Measurements from ENCODE around the gene NCOA7.

DNA sequence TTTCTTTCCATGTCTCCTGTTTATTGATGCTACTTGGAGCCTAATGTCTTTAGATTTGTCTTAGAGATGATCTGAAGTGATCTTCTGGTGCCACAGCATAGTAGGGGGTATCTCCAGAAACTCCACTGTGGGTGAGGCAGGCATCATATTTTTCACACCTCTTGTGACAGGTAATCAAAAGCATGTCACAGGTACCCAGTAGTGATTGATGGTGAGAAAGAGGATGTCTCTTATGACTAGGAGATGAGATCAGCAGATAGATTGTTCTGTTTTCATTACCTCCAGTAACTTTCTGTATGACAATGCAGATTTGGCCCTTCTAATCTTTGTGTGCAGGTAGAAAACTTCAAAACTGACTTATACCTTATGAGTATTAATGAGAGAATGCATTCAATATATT is 13.5 kb downstream of the NCOA7 start:
- TF ChIP-seq, protein P1, sequence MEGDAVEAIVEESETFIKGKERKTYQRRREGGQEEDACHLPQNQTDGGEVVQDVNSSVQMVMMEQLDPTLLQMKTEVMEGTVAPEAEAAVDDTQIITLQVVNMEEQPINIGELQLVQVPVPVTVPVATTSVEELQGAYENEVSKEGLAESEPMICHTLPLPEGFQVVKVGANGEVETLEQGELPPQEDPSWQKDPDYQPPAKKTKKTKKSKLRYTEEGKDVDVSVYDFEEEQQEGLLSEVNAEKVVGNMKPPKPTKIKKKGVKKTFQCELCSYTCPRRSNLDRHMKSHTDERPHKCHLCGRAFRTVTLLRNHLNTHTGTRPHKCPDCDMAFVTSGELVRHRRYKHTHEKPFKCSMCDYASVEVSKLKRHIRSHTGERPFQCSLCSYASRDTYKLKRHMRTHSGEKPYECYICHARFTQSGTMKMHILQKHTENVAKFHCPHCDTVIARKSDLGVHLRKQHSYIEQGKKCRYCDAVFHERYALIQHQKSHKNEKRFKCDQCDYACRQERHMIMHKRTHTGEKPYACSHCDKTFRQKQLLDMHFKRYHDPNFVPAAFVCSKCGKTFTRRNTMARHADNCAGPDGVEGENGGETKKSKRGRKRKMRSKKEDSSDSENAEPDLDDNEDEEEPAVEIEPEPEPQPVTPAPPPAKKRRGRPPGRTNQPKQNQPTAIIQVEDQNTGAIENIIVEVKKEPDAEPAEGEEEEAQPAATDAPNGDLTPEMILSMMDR (IDR thresholded peaks at IDR 0.05): no peak
- TF ChIP-seq POLR2AphosphoS5 (IDR thresholded peaks at IDR 0.05): no peak
- TF ChIP-seq POLR2A (IDR thresholded peaks at IDR 0.05): no peak
